ENCODE measurements around the gene DCDC2C.
A peak's percentile ranks its signal among the peaks of the same experiment; 100 is the strongest.
"Not testable (repeated sequence)": the region's sequence is repeated elsewhere in the genome, so short reads cannot be mapped to it uniquely, and the experiment has no call there.

The DCDC2C gene

DNA sequence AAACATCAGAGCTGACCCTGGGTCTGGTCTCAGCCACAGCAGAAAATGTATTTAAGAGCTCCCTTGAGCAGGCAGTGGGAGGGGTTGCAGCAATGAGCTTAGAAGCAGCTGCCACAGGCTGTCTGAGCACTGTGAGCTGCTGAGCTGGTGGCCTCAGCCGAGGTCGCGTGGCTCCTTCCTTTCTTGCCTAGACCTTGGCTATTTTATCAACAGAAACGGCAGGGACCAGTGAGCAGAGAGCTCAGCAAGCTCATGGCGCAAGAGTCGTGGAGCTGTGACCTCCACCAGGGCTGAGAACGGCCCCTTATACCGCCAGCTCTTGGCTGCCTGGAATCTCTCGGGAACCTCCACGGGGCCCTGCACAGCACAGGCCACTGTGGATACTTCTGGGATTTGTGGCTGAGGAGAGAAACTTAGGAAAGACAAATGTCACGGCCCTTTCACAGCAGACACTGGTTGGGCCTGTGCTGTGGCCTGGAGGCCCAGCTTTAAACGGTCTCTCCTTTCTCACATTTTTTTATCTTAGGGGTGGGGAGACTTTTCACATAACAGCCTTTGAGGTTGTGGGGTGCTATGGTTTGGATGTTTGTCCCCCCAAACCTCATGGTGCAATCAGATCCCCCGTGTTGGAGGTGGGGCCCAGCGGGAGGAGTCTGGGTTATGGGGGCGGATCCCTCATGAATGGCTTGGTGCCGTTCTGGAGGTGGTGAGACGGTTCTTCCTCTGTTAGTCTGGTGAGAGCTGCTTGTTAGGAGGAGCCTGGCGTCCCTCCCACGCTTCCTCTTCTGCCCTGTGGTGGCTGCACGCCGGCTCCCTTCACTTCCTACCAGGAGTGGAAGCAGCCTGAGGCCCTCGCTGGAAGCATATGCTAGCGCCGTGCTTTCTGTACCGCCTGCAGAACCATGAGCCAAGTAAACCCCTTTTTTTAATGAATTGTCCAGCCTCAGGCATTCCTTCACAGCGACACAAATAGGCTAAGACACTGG, 43.6 kb upstream of the DCDC2C start:
- no peak for TF ChIP-seq CTCF (conservative IDR thresholded peaks at IDR 0.05; ENCODE audit: low read length)
- DNase-seq (ENCODE audit: low read depth), result no peak
- H3K4me3 ChIP-seq (ENCODE audit: low read length), result no peak overlapping the region

GRCh38 chr2:3660640-3661039, 42.7 kb upstream of the DCDC2C start:
- not testable (repeated sequence) for H3K4me3 ChIP-seq (ENCODE audit: low read length); DNase-seq (ENCODE audit: low read depth)

DNA sequence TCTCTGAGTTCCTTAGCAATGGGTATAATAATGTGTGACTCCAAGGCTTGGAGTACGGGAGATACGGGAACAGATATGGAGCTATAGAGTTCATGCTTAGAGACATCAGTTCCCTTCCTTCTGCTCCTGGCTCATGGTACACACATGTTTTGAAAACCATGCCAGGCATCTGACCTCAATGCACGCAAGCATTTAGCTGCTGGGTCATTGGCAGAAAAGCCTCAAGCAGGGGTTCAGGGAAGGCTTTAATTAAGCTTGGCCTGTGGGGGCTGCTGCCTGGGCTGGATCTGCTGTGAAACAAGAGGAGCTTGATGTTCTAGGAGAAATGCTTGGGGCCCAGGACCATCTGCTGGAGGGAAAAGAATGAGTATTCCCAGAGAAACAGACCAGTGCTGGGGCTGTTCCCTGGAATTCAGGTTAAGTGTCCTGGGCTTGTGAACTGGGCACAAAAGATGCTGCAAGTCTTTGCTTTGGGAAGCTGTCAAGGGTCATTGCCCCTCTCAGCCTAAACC, 42.2 kb upstream of the DCDC2C start:
- TF ChIP-seq CTCF (conservative IDR thresholded peaks at IDR 0.05; ENCODE audit: low read length), result no peak
- DNase-seq (ENCODE audit: low read depth), result peak; percentile 22
- H3K4me3 ChIP-seq (ENCODE audit: low read length), result no peak overlapping the region

GRCh38 chr2:3662239-3662638, 41.1 kb upstream of the DCDC2C start:
- DNase-seq (ENCODE audit: low read depth), result no peak
- no peak for TF ChIP-seq CTCF (conservative IDR thresholded peaks at IDR 0.05; ENCODE audit: low read length)
- H3K4me3 ChIP-seq (ENCODE audit: low read length), result no peak overlapping the region

GRCh38 chr2:3664118-3664517, 39.3 kb upstream of the DCDC2C start:
- no peak for TF ChIP-seq CTCF (conservative IDR thresholded peaks at IDR 0.05; ENCODE audit: low read length)
- DNase-seq (ENCODE audit: low read depth), result no peak
- H3K4me3 ChIP-seq (ENCODE audit: low read length), result no peak overlapping the region

DNA sequence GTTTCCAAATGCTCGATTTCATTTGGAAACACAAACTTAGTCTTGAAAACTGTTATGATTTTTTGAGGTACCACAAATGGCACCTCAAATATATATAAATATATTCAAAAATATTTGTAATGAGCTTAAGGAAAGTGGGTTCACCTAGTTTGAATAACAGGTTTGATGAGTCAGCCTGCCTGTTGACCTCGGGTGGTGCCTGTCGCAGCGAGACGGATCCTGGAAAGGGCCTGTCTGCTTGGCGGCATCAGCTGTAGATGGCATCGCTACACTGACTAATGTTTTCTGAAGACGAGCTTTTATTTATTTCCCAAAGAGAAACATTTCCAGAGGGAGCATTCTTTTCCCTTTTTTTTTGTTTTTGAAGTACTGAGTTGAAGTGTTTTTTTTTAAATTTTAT, 38.5 kb upstream of the DCDC2C start:
- DNase-seq (ENCODE audit: low read depth), result no peak
- TF ChIP-seq CTCF (conservative IDR thresholded peaks at IDR 0.05; ENCODE audit: low read length), result no peak
- no peak overlapping the region for H3K4me3 ChIP-seq (ENCODE audit: low read length)

DNA sequence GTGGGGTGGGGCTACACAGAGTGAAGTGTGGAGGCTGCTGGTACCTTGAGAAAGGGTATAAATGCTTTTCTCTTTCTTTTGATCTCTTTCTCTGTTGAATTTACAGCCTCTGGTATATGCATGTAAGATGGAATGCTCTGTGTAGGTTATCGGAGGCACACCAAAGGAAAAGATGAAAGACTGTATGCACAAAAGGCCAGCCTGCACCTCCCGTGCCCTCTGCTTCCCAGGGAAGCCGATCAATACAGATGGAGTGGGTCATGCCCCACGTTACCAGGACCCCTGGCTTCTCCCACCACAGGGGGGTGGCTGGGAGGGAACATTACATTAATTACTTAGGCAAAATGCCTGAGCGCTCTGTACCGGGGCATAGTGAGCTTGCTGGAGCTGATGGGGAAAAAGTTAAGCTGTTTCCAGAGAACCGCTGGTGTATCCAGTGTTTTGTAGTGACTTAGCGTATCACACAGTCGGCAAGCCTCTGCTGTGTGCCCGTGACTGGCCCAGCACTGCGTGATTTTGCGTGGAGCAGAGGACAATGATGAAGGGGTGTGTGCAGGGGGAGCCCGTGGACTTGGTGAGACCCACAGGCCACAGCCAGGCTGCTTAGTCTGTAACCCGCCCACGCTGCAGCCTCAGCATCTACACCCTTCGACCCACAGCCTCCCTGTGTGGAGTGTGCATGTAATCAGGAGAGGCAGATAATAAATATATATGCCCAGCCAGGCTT, 37.3 kb upstream of the DCDC2C start:
- H3K4me3 ChIP-seq (ENCODE audit: low read length), result no peak overlapping the region
- no peak for TF ChIP-seq CTCF (conservative IDR thresholded peaks at IDR 0.05; ENCODE audit: low read length)
- DNase-seq (ENCODE audit: low read depth), result no peak

Measured in AG10803 (cell line).